Neural crest cell (in vitro differentiated cells): Measurements from ENCODE around the gene OR4D2. TPM values are rescaled to one million over a fixed set of nuclear protein-coding genes. Genes with fewer than 3 reads are reported as not detected.
A peak's percentile ranks its signal among the peaks of the same experiment; 100 is the strongest.

Source experiments
- DNase-seq: peaks from one replicate; pipeline ENCODE4 v3.0.0; 2021; ENCODE audit warnings: low read depth, mixed read lengths, low spot score
- H3K27ac Mint-ChIP-seq: one replicate; pipeline ENCODE4 v1.8.0; 2021; ENCODE audit warnings: mild to moderate bottlenecking, mixed read lengths; ENCODE audit not compliant: unreplicated experiment
- H3K27me3 Mint-ChIP-seq: 2 replicates; pipeline ENCODE4 v1.8.0; 2021; ENCODE audit warnings: low read depth, mild to moderate bottlenecking, mixed read lengths
- H3K36me3 Mint-ChIP-seq: 2 replicates; pipeline ENCODE4 v1.8.0; 2021; ENCODE audit warnings: low read depth, mild to moderate bottlenecking, mixed read lengths
- H3K4me1 Mint-ChIP-seq: 2 replicates; pipeline ENCODE4 v1.8.0; 2021; ENCODE audit warnings: mixed read lengths
- H3K4me3 Mint-ChIP-seq: one replicate; pipeline ENCODE4 v1.8.0; 2021; ENCODE audit warnings: mild to moderate bottlenecking, mixed read lengths
- H3K9me3 Mint-ChIP-seq: 2 replicates; pipeline ENCODE4 v1.8.0; 2021; ENCODE audit warnings: mixed read lengths
- CTCF ChIP-seq: fragments of 200-600 bp; sonication (generic); conservative IDR thresholded peaks from 2 replicates; pipeline ENCODE4 v1.5.0; 2021; ENCODE audit warnings: antibody characterized with exemption, mild to moderate bottlenecking
- total RNA-seq: library from RNA; stranded (reverse); gene quantifications from 2 replicates; pipeline ENCODE4 v1.2.1, GENCODE V29; 2021

Gene OR4D2
- total RNA-seq, 1 donor from 2014 or later, result not detected

GRCh38 chr17:58156839-58157803 lies 9.7 kb upstream of the OR4D2 start:
- Mint-ChIP-seq H3K27ac (no peak overlapping the region), H3K4me3 (peak overlapping the region; percentile 88), H3K9me3 (peaks cover 6% of the 10 kb centered on the region), H3K36me3 (no peaks in the 10 kb centered on the region), H3K27me3 (peaks cover 94% of the 10 kb centered on the region), H3K4me1 (peaks cover 10% of the 10 kb centered on the region)
- TF ChIP-seq CTCF, result no peak
- DNase-seq, result peak; percentile 41

- H3K27ac Mint-ChIP-seq, result no peak overlapping the region
- DNase-seq, result no peak
- H3K4me3 Mint-ChIP-seq, result no peak overlapping the region
- TF ChIP-seq CTCF, result no peak
- H3K4me1 Mint-ChIP-seq, result peaks cover 10% of the 10 kb centered on the region
- H3K27me3 Mint-ChIP-seq, result peaks cover 92% of the 10 kb centered on the region
- no peaks in the 10 kb centered on the region for H3K36me3 Mint-ChIP-seq
- peaks cover 6% of the 10 kb centered on the region for H3K9me3 Mint-ChIP-seq
These were observed 8.6 kb upstream of the OR4D2 start for GRCh38 chr17:58158181-58158580.

GRCh38 chr17:58161566-58161965 lies 5.2 kb upstream of the OR4D2 start:
- no peak for TF ChIP-seq CTCF
- H3K36me3 Mint-ChIP-seq, result no peaks in the 10 kb centered on the region

GRCh38 chr17:58165981-58166380 lies 801 bp upstream of the OR4D2 start:
- no peak overlapping the region for H3K27ac Mint-ChIP-seq
- peaks cover 2% of the 10 kb centered on the region for H3K9me3 Mint-ChIP-seq
- no peak overlapping the region for H3K4me3 Mint-ChIP-seq
- TF ChIP-seq CTCF, result no peak
- no peaks in the 10 kb centered on the region for H3K4me1 Mint-ChIP-seq
- no peak for DNase-seq
- H3K36me3 Mint-ChIP-seq, result no peaks in the 10 kb centered on the region
- H3K27me3 Mint-ChIP-seq, result peaks cover 97% of the 10 kb centered on the region

More at GRCh38 chr17:58161566-58161965, 5.2 kb upstream of the OR4D2 start:
- H3K4me1 Mint-ChIP-seq, result peaks cover 9% of the 10 kb centered on the region
- H3K27ac Mint-ChIP-seq, result no peak overlapping the region
- no peaks in the 10 kb centered on the region for H3K9me3 Mint-ChIP-seq
- H3K4me3 Mint-ChIP-seq, result no peak overlapping the region
- peaks cover 92% of the 10 kb centered on the region for H3K27me3 Mint-ChIP-seq
- no peak for DNase-seq

GRCh38 chr17:58170622-58171021 lies 3.8 kb downstream of the OR4D2 start:
- Mint-ChIP-seq H3K4me1 (no peaks in the 10 kb centered on the region), H3K4me3 (no peak overlapping the region), H3K36me3 (no peaks in the 10 kb centered on the region), H3K27ac (no peak overlapping the region), H3K9me3 (peaks cover 2% of the 10 kb centered on the region), H3K27me3 (peaks cover 95% of the 10 kb centered on the region)
- TF ChIP-seq CTCF, result no peak
- DNase-seq, result no peak
